Measurements from ENCODE around the gene PHPT1. TPM values are rescaled to one million over a fixed set of nuclear protein-coding genes. Genes with fewer than 3 reads are reported as not detected.
"Not testable (repeated sequence)": the region's sequence is repeated elsewhere in the genome, so short reads cannot be mapped to it uniquely, and the experiment has no call there.

Gene PHPT1
- total RNA-seq (2014; rRNA removed; shearing (Covaris generic)) = 132 and 134 TPM in 2 replicates
- 175 and 261 TPM in 2 replicates for polyA plus RNA-seq (2014; cell fraction: nucleus; rRNA removed)

- DNase-seq (ENCODE audit: extremely low read depth, low read depth) = peak; percentile 99
Observed at GRCh38 chr9:136849038-136849959, at the start of gene PHPT1. Gene PHPT1 (plus strand): TSS chr9:136849409. CDS start chr9:136849431, 22 bp downstream.

GRCh38 chr9:136799854-136800657, 49.2 kb upstream of the PHPT1 start:
- peak; percentile 72 for DNase-seq (ENCODE audit: extremely low read depth, low read depth)

DNA sequence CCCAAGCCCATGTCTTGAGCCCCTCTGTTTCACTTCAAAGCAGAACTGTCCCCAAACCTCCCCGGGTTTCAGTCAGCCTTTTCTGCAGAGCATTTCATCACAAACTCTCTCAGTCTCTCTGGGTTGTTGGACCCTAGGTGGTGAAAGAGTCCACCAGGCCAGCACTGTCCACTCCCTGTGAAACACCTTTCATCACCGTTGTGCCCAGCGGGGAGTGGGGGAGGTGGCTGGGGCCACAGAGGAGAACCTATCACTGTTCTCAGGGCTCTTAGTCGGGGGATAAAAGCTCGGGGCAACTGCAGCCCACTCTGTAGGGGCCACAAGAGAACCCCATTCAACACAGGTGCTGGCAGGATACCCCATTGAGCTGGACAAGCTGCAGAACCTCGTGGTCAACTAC, 46.9 kb upstream of the PHPT1 start:
- no peak for DNase-seq (ENCODE audit: extremely low read depth, low read depth)

- not testable (repeated sequence) for DNase-seq (ENCODE audit: extremely low read depth, low read depth)
Observed at GRCh38 chr9:136803009-136803550, 46.1 kb upstream of the PHPT1 start.

- DNase-seq (ENCODE audit: extremely low read depth, low read depth) = no peak
Observed at GRCh38 chr9:136803551-136804508, 45.4 kb upstream of the PHPT1 start.

GRCh38 chr9:136804509-136805206, 44.6 kb upstream of the PHPT1 start:
- no peak for DNase-seq (ENCODE audit: extremely low read depth, low read depth)

DNA sequence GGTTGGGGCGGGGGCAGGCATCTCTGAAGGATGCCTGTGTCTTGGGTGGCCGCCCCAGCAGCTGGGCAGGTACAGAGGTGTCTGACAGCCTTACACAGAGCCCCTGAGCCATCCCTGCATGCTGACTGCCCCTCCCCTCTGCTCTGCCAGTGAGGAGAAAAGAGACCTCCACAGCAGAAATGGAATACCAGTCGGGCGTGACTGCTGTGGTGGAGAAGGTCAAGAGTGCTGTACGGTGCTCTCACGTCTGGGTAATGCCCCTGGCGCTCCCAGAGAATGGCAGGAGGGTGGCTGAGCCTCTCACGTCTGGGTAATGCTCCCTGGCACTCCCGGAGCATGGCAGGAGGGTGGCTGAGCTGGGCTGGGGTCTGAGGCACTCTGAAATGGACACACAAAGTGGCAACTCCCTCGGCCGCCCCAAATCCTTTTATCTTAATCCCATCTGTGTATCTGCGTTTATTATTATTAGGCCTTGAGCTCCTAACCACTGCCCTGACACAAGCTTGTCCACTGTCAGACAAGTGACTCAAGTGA, 43.9 kb upstream of the PHPT1 start:
- no peak for DNase-seq (ENCODE audit: extremely low read depth, low read depth)

DNA sequence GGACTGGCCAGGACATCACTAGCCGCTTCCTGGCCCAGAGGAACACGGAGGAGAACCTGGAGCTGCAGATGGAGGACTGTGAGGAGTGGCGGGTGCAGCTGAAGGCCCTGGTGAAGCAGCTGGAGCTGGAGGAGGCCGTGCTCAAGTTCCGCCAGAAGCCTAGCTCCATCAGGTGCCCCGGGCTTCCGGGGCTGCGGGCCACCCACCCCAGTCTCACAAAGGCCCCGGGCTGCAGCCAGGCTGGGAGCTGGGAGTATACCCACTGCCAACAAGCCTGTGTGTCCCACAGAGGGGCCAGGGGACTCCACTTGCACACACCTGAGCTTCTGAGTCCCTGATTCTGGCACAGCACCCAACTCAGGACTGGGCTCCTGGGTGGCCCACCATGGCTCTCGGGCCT, 43.1 kb upstream of the PHPT1 start:
- DNase-seq (ENCODE audit: extremely low read depth, low read depth) = no peak

- no peak for DNase-seq (ENCODE audit: extremely low read depth, low read depth)
Observed at GRCh38 chr9:136806631-136807201, 42.5 kb upstream of the PHPT1 start.

GRCh38 chr9:136807281-136808074, 41.7 kb upstream of the PHPT1 start, which contains the start of gene RABL6:
Gene RABL6 (plus strand): TSS chr9:136807948. CDS start chr9:136808197, 249 bp downstream.
- DNase-seq (ENCODE audit: extremely low read depth, low read depth) = peak; percentile 66

DNA sequence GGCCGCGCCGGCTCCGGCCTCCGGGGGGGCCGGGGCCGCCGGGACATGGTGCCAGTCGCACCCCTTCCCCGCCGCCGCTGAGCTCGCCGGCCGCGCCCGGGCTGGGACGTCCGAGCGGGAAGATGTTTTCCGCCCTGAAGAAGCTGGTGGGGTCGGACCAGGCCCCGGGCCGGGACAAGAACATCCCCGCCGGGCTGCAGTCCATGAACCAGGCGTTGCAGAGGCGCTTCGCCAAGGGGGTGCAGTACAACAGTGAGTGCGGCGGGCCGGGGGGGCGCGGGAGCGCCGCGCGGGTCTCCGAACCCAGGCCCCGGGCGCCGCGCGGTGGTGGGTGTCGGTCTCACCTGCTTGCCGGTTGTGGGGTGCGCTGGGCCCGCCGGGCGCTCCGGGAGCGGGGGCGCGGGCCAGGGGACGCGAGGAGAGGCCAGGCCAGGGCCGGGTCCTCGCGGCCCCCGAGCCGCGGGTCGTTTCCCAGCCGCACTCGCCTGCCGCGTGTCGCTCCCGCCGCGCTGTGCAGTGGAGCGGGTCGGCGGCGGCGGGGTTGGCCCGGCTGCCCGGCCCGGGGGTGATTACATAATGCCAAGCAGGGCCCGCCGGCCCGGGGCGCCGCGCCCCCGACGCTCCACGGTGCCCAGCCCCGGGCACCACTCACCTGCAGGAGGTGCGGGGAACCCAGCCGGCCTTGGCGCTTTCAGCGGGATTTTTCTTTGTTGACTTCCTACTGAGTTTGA, 41.0 kb upstream of the PHPT1 start:
- DNase-seq (ENCODE audit: extremely low read depth, low read depth) = no peak

DNA sequence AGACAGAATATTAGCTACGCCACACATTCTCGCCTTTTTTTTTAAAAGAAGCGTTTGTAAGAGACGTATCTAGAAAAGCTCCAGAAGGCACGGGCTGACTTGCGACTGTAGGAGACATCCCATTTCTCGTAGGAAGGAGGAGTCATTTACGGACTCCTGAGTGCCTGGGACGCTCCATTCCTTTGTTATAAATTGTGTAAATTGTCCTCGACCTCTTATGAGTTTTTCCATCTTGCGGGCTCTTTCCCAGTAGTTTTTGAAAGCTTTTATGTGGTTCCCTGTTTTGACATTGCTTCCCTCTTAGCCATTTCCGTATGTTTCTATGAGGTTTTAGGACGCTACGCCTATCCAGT, 40.4 kb upstream of the PHPT1 start:
- no peak for DNase-seq (ENCODE audit: extremely low read depth, low read depth)

GRCh38 chr9:136814725-136815421, 34.3 kb upstream of the PHPT1 start:
- DNase-seq (ENCODE audit: extremely low read depth, low read depth) = no peak

- DNase-seq (ENCODE audit: extremely low read depth, low read depth) = no peak
Observed at GRCh38 chr9:136815422-136815782, 33.8 kb upstream of the PHPT1 start.

GRCh38 chr9:136820971-136821825, 28.0 kb upstream of the PHPT1 start:
- DNase-seq (ENCODE audit: extremely low read depth, low read depth) = no peak
